ENCODE data around the gene VMP1. TPM values are rescaled to one million over a fixed set of nuclear protein-coding genes. Genes with fewer than 3 reads are reported as not detected.

VMP1 gene
- total RNA-seq, 1 experiment from 2014 or later = 281 TPM

- in situ Hi-C loops (cut with HindIII; ENCODE audit: low pct_unique_long_range_greater_than_20kb, low sequenced_read_pairs) = no loop called here
Observed at GRCh38 chr17:59753522-59754467, 46.3 kb downstream of the VMP1 start.

More at GRCh38 chr17:59753522-59754467, 46.3 kb downstream of the VMP1 start:
- POLR2A ChIA-PET = interaction anchor here (0.6 to 4.4 kb wide), 5 partner anchors 31 to 280 kb away, joined by 3 to 77 read pairs (median 6); no protein-coding TSS in a partner anchor
- Histone ChIP-seq H3K27me3 (ENCODE audit: control insufficient read depth, insufficient read depth, low read length) (no peaks in the 10 kb centered on the region), H3K9me3 (ENCODE audit: control insufficient read depth, insufficient read depth, low read depth, low read length) (no peaks in the 10 kb centered on the region; the same call in 1 of the 2 replicates), H3K4me1 (ENCODE audit: control insufficient read depth, insufficient read depth, low read length) (peaks cover 63% of the 10 kb centered on the region), H3K36me3 (ENCODE audit: control insufficient read depth, insufficient read depth, low read length) (peaks cover 10% of the 10 kb centered on the region; the same call in 1 of the 2 replicates), H3K4me3 (ENCODE audit: low read depth in 2 of 2, low read length in 2 of 2) (no peak overlapping the region), H3K27ac (ENCODE audit: low read length) (peak overlapping the region; percentile 100)
- TSS peak; percentile 96 for BruUV-seq (replicated peaks)
- TF ChIP-seq POLR2AphosphoS5 (IDR thresholded peaks at IDR 0.05; ENCODE audit: low read depth, low read length) = no peak
- no peak for TF ChIP-seq SIN3A (IDR thresholded peaks at IDR 0.05; ENCODE audit: borderline replicate concordance, insufficient read depth, low read depth, low read length)
- TF ChIP-seq REST (IDR thresholded peaks at IDR 0.05; ENCODE audit: insufficient read depth in 1 of 2, low read depth in 2 of 2, low read length in 1 of 2) = no peak
- TF ChIP-seq TCF7L2 (IDR thresholded peaks at IDR 0.05; ENCODE audit: low read depth, low read length) = no peak
- peak; percentile 67; the same call in 1 of the 2 replicates for TF ChIP-seq CTCF (IDR thresholded peaks at IDR 0.05)
- CTCF ChIA-PET = interaction anchor here (0.5 to 1.0 kb wide), 4 partner anchors 32 to 140 kb away, joined by 3 to 5 read pairs (median 4); no protein-coding TSS in a partner anchor
- DNase-seq (ENCODE audit: low read depth, low spot score) = peak; percentile 83
- intact Hi-C loops (cut with micrococcal nuclease; ENCODE audit: unreplicated experiment) = loop anchor here (5.0 kb wide), 1 partner anchor 94 kb away; no protein-coding TSS in a partner anchor
- ATAC-seq = peak; percentile 64
